AG09319 (cell line): ENCODE data around the gene RSPO3.
"Not testable (repeated sequence)": the region's sequence is repeated elsewhere in the genome, so short reads cannot be mapped to it uniquely, and the experiment has no call there.

Experiments used
- DNase-seq: peaks from one replicate; pipeline ENCODE4 v3.0.0-alpha.2; 2010; ENCODE audit warnings: low read depth; ENCODE audit errors: extremely low read depth
- TF ChIP-seq, protein P1 (sequence below): IDR thresholded peaks from 2 replicates; pipeline ENCODE4 v1.5.1; 2011; ENCODE audit warnings: low read depth, mild to moderate bottlenecking, inconsistent platforms, low read length, moderate library complexity

Gene RSPO3

DNA sequence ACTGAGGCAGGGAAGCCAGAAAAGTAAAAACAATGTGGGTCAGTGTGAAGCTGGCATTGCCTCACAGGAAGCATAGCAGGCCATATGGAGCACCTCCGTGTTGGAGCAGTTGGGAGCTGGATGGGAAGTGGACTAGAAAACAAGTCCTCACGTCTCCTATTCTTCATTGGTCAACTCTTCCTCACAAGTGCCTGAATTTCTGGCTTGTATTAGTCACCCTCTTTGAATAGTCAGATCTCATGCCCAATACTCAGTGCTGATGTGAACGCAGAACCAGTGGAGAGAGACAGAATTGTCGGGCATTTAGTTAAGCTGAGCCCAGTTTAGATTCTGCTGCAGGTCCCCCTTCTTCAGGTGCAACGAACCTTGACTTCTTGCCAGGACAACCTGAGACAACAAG, 22.3 kb upstream of the RSPO3 start:
- no peak for DNase-seq
- TF ChIP-seq, protein P1, sequence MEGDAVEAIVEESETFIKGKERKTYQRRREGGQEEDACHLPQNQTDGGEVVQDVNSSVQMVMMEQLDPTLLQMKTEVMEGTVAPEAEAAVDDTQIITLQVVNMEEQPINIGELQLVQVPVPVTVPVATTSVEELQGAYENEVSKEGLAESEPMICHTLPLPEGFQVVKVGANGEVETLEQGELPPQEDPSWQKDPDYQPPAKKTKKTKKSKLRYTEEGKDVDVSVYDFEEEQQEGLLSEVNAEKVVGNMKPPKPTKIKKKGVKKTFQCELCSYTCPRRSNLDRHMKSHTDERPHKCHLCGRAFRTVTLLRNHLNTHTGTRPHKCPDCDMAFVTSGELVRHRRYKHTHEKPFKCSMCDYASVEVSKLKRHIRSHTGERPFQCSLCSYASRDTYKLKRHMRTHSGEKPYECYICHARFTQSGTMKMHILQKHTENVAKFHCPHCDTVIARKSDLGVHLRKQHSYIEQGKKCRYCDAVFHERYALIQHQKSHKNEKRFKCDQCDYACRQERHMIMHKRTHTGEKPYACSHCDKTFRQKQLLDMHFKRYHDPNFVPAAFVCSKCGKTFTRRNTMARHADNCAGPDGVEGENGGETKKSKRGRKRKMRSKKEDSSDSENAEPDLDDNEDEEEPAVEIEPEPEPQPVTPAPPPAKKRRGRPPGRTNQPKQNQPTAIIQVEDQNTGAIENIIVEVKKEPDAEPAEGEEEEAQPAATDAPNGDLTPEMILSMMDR, result no peak

DNA sequence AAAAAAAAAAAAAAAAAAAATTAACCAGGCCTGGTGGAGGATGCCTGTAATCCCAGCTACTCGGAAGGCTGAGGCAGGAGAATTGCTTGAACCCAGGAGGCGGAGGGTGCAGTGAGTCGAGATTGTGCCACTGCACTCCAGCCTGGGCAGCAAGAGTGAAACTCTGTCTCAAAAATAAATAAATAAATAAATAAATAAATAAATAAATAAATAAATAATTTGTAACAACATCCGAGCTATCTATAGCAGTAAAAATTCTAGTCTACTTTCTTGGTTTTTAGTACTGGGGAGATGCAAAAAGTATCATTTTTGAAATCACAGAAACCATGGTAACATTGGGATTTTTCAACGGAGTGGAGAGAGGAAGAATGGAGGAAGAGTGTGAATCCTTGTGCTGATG, 21.0 kb upstream of the RSPO3 start:
- not testable (repeated sequence) for DNase-seq

DNA sequence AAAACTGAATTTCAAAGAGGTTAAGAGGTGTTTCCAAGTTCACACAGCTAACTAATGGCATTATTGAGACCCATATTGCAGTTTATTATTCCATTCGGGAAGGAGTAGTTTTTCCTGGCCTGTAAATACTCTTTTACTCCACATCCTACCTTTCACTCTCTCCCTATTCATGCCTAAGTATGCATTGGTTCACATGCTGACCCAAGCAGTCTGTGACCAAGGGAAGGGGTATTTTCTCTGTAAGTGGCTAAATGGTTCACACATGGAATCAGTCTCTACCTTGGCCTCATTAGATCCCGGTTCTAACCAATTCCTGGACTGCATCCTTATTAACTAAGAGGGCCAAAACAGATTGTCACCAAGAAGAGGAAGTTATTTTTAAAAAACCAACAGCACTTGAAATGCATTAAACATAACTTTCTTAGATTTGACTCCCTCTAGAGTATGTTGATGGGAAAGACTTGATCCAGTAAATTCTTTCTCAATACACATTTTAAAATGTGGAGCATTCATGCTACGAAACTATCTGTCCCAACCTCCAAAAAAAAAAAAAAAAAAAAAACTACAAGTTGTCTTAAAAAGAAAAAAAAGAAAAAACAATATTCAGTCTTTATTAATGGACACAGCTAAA, 17.8 kb upstream of the RSPO3 start:
- no peak for DNase-seq
- TF ChIP-seq, protein P1, result peak; percentile 48

DNA sequence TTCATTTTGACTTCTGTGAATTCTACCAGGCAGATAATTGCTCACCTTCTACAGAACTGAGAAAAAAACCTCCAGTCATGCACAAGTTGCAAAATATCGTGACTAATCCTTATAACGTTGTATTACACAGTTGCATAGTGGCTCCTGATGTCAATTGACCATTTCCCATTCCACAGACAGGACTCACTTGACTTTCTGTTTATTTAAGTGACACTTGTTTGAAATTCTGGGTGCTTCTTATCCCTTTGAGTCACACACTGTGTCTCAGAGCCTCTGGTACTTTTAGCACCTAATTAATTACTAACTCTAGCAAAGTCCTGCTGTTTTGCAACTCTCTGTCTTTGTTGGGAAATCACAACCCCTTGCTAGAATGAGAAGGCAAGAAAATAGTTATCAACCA, 16.2 kb upstream of the RSPO3 start:
- peak; percentile 22 for DNase-seq
- TF ChIP-seq, protein P1, result no peak

DNA sequence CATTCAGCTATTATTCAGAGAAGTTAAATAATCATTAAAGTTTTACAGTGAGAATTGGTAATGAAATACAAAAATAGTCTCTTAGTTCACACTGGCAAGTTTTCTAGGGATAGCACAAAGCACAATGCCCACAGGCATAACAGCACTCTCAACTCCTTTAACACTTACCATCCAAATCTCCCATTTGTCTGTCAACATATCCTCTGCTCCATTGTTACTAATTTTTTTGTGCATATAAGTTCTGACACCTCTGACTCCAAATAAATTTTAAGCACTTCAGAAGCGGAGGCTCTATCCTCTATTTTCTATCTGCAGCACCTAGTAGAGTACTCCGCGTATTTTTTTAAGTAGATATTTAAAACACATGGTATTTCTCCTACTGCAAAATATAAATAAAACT, 15.6 kb upstream of the RSPO3 start:
- TF ChIP-seq, protein P1, result no peak
- DNase-seq, result no peak

DNA sequence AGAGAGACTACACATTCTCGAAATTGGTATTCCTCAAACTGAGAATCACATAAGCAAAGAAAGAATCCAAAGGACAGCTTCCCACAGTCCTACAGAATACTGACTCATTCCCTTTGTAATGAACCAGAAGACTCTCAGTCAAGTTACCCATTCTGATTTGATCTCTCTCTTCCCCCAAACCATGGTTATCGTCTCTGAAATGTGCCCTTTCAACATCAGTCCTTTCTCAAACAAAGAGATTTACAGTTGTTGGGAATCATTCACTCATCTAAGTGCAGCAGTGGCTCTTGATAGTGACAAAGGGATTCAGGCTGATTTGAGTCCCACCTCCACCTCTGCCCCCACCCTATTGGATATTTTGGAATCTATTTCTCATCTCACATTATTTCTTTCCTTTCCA, 15.0 kb upstream of the RSPO3 start:
- no peak for DNase-seq
- TF ChIP-seq, protein P1, result no peak

DNA sequence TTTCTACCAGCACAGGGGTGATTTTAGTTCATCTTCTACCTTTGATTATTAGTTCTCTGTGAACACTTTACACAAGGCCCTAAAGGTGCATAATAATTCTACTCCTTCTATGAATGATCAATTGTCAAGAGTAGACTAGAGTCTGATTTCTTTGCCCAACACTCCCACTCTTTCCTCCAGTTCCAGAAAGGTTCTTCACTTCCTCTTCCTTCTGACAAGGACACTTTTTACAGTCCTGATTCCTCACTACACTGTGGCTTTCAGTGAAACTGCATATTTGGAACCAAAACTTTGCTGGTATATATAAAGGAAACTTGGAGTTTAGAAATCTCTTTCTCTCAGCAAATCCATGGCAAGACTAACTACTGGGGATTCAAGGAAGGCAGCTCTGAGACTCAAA, 10.6 kb upstream of the RSPO3 start:
- TF ChIP-seq, protein P1, result no peak
- no peak for DNase-seq

DNA sequence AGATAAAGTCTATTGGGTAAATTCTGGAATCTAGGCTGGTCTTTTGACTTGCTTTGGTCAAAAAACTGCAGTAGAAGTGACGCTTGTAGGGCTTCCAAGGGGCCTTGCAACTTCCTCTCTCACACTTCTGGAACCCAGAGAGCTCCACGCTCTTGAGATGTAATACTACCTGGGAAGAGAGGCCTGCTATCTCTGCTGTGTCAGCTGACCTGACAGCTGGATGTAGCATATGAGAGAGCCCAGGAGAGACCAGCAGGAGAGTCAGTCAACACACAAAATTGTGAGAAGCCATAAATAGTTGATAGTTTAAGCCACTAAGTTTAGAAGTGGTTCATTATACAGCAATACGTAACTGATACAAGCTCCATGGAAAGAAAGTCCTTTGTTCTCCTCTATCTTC, 7.8 kb upstream of the RSPO3 start:
- TF ChIP-seq, protein P1, result no peak
- DNase-seq, result no peak
